H1 (cell line): ENCODE data around the gene DAPK1.

ENCODE experiments used
- BRCA1 ChIP-seq: IDR thresholded peaks from 2 replicates; pipeline ENCODE4 v1.6.1; 2012; ENCODE audit warnings: low read depth, low read length, improper control_type of control experiment
- CBX8 ChIP-seq: fragments of 300-800, 300-1000 bp; sonication (generic); IDR thresholded peaks from 2 replicates; pipeline ENCODE4 v1.7.1; 2016; ENCODE audit warnings: low read depth, low read length, borderline replicate concordance
- EP300 ChIP-seq, 2 experiments: IDR thresholded peaks; 1 replicate in 1 of 2; 2 replicates in 1 of 2; pipeline ENCODE4 v1.6.1; 2011 to 2012; ENCODE audit warnings: low read depth in 2 of 2, low read length in 2 of 2, mild to moderate bottlenecking in 2 of 2, borderline replicate concordance in 1 of 2, inconsistent platforms in 1 of 2, moderate library complexity in 1 of 2
- KDM1A ChIP-seq: fragments of 200-600, 300-600 bp; sonication (generic); IDR thresholded peaks from 2 replicates; pipeline ENCODE4 v1.7.1; 2016; ENCODE audit warnings: mild to moderate bottlenecking, low read length, borderline replicate concordance
- POLR2A ChIP-seq, 2 experiments: IDR thresholded peaks; 1 replicate in 1 of 2; 2 replicates in 1 of 2; pipeline ENCODE4 v1.6.1; 2011; ENCODE audit warnings: low read depth in 2 of 2, low read length in 2 of 2, mild to moderate bottlenecking in 2 of 2; ENCODE audit errors: control extremely low read depth in 1 of 2
- POLR2AphosphoS5 ChIP-seq: IDR thresholded peaks from 2 replicates; pipeline ENCODE4 v1.6.1; 2011; ENCODE audit warnings: low read depth, low read length
- RFX5 ChIP-seq: IDR thresholded peaks from 2 replicates; pipeline ENCODE4 v1.6.1; 2011; ENCODE audit warnings: low read depth, low read length, improper control_type of control experiment, borderline replicate concordance
- RXRA ChIP-seq: IDR thresholded peaks from 2 replicates; pipeline ENCODE4 v1.6.1; 2011; ENCODE audit warnings: low read depth, mild to moderate bottlenecking, low read length, moderate library complexity; ENCODE audit not compliant: insufficient read depth
- SIRT6 ChIP-seq: IDR thresholded peaks from one replicate; pipeline ENCODE4 v1.7.1; 2012; ENCODE audit warnings: low read length, inconsistent platforms
- TEAD4 ChIP-seq: IDR thresholded peaks from 2 replicates; pipeline ENCODE4 v1.6.1; 2012; ENCODE audit warnings: low read depth, low read length, inconsistent platforms, mixed read lengths
- TF ChIP-seq, protein P1 (sequence below), 3 experiments: IDR thresholded peaks; 1 replicate in 2 of 3; 2 replicates in 1 of 3; pipeline versions ENCODE4 v1.5.1 to v1.6.1; 2011; ENCODE audit warnings: low read length in 3 of 3, mild to moderate bottlenecking in 3 of 3, inconsistent platforms in 2 of 3, low read depth in 1 of 3, moderate library complexity in 1 of 3; ENCODE audit not compliant: insufficient read depth in 1 of 3; ENCODE audit errors: control extremely low read depth in 1 of 3

DNA sequence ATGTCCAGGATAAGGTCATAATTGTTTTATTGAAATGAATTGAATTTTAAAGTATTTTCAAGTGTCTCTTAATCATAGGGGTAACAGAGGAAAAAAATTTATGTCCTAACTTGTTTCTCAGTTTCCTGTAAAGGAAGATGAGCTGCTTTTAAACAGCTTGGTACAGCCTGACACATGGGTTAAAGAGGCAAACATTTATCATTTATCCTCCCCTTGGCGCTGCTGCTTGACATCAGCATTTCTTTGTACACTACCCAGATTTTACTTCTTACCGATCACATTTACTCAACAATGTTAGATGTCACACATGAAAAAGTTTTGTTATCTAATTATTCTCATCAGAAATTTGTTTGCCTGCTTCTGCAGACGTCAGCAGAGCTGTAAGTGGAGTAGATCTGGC lies 148.9 kb downstream of the DAPK1 start:
- TF ChIP-seq, protein P1, sequence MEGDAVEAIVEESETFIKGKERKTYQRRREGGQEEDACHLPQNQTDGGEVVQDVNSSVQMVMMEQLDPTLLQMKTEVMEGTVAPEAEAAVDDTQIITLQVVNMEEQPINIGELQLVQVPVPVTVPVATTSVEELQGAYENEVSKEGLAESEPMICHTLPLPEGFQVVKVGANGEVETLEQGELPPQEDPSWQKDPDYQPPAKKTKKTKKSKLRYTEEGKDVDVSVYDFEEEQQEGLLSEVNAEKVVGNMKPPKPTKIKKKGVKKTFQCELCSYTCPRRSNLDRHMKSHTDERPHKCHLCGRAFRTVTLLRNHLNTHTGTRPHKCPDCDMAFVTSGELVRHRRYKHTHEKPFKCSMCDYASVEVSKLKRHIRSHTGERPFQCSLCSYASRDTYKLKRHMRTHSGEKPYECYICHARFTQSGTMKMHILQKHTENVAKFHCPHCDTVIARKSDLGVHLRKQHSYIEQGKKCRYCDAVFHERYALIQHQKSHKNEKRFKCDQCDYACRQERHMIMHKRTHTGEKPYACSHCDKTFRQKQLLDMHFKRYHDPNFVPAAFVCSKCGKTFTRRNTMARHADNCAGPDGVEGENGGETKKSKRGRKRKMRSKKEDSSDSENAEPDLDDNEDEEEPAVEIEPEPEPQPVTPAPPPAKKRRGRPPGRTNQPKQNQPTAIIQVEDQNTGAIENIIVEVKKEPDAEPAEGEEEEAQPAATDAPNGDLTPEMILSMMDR (IDR thresholded peaks at IDR 0.05; ENCODE audit: control extremely low read depth in 1 of 3, insufficient read depth in 1 of 3, low read depth in 1 of 3, low read length in 3 of 3) = no peak
- no peak for TF ChIP-seq CBX8
- TF ChIP-seq RFX5 = no peak
- no peak for TF ChIP-seq SIRT6
- TF ChIP-seq POLR2AphosphoS5 = no peak
- no peak for TF ChIP-seq RXRA
- TF ChIP-seq EP300 (IDR thresholded peaks at IDR 0.05; ENCODE audit: borderline replicate concordance in 1 of 2, low read depth in 2 of 2, low read length in 2 of 2) = no peak
- TF ChIP-seq KDM1A = no peak
- no peak for TF ChIP-seq POLR2A (IDR thresholded peaks at IDR 0.05; ENCODE audit: control extremely low read depth in 1 of 2, low read depth in 2 of 2, low read length in 2 of 2)
- TF ChIP-seq TEAD4 = no peak
- TF ChIP-seq BRCA1 = no peak
